HG03045 (cell line): Measurements from ENCODE around the gene PPM1H.

Source experiments
- ATAC-seq: cut with Tn5 transposase; IDR thresholded peaks from one replicate; pipeline ENCODE4 v1.9.1; 2021; ENCODE audit warnings: mild to moderate bottlenecking, moderate library complexity; ENCODE audit not compliant: unreplicated experiment

The PPM1H gene

GRCh38 chr12:62878211-62878610, 56.7 kb downstream of the PPM1H start:
- no peak for ATAC-seq

- ATAC-seq: no peak
These were observed 57.9 kb downstream of the PPM1H start for GRCh38 chr12:62876938-62877548.

- no peak for ATAC-seq
These were observed 61.0 kb downstream of the PPM1H start for GRCh38 chr12:62873826-62874448.

- ATAC-seq: no peak
These were observed 61.7 kb downstream of the PPM1H start for GRCh38 chr12:62873116-62873825.

- ATAC-seq: no peak
These were observed 66.1 kb downstream of the PPM1H start for GRCh38 chr12:62868820-62869219.

- ATAC-seq: no peak
These were observed 68.4 kb downstream of the PPM1H start for GRCh38 chr12:62866451-62867082.

GRCh38 chr12:62865937-62866336, 69.0 kb downstream of the PPM1H start:
- no peak for ATAC-seq

GRCh38 chr12:62865065-62865464, 69.9 kb downstream of the PPM1H start:
- no peak for ATAC-seq

- no peak for ATAC-seq
These were observed 72.6 kb downstream of the PPM1H start for GRCh38 chr12:62862259-62862881.

GRCh38 chr12:62861586-62861985, 73.4 kb downstream of the PPM1H start:
- no peak for ATAC-seq

GRCh38 chr12:62860501-62861411, 74.2 kb downstream of the PPM1H start:
- ATAC-seq: no peak

GRCh38 chr12:62860020-62860419, 74.9 kb downstream of the PPM1H start:
- ATAC-seq: no peak

GRCh38 chr12:62859321-62859737, 75.6 kb downstream of the PPM1H start:
- no peak for ATAC-seq

GRCh38 chr12:62856454-62856853, 78.5 kb downstream of the PPM1H start:
- no peak for ATAC-seq

GRCh38 chr12:62854024-62854423, 80.9 kb downstream of the PPM1H start:
- no peak for ATAC-seq

GRCh38 chr12:62849398-62849797, 85.6 kb downstream of the PPM1H start:
- no peak for ATAC-seq

- no peak for ATAC-seq
These were observed 86.5 kb downstream of the PPM1H start for GRCh38 chr12:62848418-62848817.

GRCh38 chr12:62847709-62848108, 87.2 kb downstream of the PPM1H start:
- no peak for ATAC-seq

GRCh38 chr12:62846491-62846890, 88.5 kb downstream of the PPM1H start:
- ATAC-seq: no peak

- ATAC-seq: no peak
These were observed 90.0 kb downstream of the PPM1H start for GRCh38 chr12:62844915-62845314.
